HG02798 (cell line): ENCODE data around the gene ZBTB45.
A peak's percentile ranks its signal among the peaks of the same experiment; 100 is the strongest.
"Not testable (repeated sequence)": the region's sequence is repeated elsewhere in the genome, so short reads cannot be mapped to it uniquely, and the experiment has no call there.

ENCODE experiments used
- ATAC-seq: cut with Tn5 transposase; IDR thresholded peaks from one replicate; pipeline ENCODE4 v1.9.1; 2021; ENCODE audit warnings: mild to moderate bottlenecking; ENCODE audit not compliant: unreplicated experiment, poor library complexity

ZBTB45 gene

DNA sequence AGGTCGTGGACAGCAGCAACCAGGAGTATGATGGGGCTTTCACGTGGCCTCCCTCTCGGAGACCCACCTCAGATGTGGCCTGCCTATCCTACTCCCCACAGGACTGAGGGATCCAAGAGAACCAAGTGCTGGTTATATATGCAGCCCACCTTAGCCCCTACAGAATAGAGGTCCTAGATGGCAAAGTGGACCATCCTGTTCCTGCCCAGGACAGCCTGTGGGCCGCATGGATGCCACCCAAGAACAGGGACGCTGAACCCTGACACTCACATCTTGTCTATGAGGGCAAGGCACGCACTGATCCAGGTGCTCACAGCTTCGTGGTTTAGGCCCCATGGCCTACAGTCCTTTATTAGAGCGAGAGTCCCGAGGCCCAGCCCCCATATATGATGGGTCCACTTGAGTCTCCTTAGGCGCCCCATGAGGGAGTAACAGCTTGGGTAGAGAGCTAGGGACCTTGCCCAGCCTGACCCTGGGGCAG is 6.4 kb downstream of the ZBTB45 start:
- ATAC-seq = no peak

DNA sequence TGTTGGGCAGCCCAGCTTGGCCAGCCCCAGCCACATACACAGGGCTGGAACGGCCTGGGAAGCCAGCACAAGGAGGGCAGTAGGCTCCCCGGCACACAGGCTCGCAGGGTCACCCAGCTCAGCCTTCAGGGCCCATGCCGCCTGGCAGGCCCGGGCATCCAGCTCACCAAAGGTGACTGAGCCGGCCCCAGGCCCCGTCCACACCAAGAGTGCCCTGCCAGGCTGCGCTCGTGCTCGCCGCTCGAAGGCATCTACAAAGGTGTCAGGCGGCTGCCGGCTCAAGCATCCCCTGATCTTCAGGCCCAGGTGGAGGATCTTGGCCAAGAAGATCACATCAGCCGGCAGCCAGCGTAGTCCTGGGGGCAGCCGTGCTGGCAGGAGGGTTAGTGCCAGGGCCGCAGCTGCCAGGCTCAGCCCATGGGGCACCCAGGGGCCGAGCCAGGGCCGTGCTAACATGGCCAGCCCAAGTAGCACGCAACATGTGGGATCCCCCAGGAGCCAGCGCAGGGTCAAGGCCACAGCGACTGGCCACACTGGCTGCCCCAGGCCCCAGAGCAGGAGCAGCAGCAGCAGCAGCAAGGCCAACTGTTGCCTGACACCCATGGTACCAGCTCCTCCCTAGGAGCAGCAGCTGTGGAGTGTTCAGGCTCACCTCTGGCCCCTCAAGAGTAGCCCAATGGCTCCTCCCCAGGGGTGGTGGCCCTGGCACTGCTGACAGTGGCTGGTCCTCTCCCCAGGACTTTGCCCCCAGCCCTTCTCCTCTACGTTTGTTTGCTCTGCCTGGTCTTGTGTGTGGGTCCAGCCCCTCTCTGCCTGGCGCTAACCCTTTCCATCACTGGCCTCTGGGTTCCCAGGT is 8.0 kb downstream of the ZBTB45 start, which contains the start of gene SLC27A5:
Gene SLC27A5 (minus strand): TSS at position 640 of the 856 bp plus-strand sequence. CDS start 37 bp downstream, at position 603.
- ATAC-seq = no peak

DNA sequence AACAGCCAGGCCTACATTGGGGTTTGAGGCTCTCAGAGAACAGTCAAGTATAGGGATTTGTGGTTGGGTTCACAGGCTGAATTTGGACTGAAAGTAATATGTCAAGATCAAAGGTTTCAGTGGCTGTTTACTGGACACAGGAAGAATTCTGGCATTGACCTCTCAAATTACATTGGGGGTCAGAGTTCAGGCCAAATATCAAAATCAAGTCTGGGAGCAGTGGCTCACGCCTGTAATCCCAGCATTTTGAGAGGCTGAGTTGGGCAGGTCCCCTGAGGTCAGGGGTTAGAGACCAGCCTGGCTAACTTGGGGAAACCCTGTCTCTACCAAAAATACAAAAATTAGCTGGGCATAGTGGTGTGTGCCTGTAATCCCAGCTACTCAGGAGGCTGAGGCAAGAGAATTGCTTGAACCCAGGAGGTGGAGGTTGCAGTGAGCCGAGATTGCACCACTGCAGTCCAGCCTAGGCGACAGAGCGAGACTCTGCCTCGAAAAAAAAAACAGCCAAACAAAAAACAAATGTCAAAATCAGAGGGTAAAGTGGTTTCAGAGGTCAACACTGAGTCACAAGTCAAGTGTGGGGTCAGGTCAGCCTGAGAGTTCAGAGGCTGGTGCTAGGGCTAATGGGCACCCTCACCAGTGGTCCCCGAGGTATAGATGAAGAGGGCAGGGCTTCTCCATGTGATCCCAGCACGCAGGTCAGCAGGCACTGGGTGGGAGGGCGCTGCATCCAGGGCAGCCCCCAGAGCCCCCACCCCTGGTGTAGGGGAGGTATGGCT is 9.3 kb downstream of the ZBTB45 start:
- no peak for ATAC-seq

DNA sequence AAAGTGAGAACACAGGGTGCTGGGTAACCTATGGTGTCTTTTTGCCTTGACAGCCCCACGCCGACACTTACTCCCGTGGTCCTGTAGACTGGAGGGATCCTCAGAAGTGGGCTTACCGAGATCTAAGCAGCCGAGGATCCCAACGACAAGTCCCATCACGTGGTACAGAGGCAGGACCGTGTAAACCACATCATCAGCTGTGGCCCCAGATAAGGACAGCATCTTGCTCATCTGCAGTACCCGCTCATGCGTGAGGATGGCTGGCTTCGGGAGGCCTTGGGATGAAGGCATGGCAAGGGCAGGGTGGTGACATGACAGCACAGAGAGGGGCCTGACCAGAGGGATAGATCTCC is 9.9 kb downstream of the ZBTB45 start:
- ATAC-seq = no peak

DNA sequence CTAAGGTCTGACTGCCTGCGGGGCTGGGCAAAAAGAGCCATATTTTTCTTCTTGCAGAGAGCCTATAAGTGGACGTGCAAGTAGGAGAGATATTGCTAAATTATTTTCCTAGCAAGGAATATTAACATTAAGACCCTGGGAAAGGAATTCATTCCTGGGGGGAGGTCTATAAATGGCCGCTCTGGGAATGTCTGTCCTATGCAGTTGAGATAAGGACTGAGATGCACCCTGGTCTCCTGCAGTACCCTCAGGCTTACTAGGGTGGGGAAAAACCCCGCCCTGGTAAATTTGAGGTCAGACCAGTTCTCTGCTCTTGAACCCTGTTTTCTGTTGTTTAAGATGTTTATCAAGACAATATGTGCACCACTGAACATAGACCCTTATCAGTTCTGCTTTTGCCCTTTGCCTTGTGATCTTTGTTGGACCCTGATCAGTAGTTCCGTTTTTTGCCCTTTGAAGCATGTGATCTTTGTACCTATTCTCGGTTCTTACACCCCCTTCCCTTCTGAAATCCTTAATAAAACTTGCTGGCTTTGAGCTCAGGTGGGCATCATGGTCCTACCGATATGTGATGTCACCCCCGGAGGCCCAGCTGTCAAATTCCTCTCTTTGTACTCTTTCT is 11.9 kb downstream of the ZBTB45 start:
- not testable (repeated sequence) for ATAC-seq

DNA sequence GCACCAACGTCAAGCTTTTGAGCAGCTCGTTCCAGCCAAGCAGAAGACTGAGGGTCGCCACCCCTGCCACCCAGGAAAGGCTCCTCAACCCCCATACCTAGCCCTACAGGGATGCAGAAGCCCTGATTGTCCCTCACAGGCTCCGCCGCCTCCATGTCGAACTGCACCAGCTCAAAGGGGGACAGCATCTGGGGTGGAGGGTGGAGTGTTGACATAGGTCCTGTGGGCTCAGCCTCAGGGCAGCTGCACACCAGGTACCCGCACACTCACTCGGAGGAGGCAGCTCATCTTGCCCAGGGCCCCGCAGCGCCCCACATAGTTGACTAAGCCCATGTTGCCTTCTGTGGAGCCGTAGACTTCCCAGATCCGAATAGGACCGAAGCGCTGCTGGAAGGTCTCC is 19.4 kb downstream of the ZBTB45 start:
- ATAC-seq = no peak

DNA sequence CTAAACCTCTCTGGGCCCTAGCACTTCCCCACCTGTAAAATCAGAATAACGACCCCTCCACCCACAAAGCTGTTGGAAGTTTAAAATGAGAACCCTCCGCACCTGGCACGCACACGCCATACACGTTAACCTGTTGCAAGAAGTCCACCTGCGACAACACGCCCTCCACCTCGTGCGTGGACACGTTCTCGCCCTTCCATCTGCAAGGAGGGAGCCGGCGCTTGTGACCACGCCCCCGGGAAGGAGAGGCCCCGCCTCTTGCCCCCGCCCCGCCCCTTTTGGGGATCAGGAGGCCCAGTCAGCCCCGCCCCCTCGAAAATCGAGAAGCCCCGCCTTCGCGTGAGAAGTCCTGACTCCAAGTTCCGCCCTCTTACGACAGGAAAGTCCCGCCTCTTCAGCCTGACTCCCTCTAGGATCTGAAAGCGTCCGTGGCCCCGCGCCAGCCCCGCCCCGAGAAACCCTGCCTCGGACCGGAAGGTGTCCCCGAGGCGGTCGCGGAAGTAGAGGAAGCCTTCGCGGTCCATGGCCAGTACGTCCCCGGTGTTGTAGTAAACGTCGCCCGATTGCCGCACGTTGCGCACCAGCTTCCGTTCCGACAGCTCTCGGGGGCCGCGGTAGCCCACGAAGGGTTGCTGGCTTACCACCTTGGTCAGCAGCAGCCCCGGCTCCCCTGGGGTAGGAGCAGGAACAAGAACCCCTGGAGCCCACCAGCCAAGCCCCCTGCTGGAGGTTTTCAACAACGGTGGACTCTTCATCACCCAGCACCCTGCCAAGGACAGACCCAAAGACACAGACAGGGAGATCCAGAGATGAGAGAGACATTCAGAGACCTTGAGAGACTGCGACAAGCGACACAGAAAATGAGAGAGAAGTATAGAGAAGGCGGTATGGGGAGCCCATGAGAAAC is 20.3 kb downstream of the ZBTB45 start:
- peak; percentile 91 for ATAC-seq

DNA sequence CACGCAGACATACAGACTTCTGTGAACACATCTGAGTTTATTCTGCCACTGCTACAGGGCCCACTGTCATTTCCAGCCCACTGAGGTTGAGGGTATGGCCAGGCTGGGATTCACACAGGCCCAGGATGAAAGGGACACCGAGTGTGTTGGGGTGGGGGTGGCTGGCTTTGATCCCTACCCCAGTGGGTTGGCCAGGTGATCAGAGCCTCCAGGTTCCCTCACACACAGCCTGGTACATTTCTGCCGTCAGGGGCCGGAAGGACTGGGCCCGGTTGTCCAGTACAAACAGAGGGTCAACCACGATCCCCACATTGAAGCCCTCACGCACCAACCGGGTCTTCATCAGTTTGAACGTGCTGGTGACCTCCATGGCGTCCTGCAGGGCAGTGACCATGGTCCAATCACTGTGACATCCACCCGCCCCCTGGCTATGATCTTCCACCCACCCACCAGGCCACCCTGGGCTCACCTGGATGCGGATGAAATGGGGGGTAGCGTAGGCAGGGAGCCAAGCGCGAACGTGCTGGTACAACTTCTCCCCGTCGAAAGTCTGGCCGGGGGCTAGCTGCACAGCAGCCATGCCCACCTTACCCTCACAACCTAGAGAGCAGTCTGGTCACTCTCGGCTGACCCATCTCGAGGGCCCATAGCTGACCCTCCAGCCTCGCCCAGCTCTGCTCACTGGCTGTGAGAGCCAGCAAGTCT is 21.1 kb downstream of the ZBTB45 start:
- ATAC-seq = no peak

DNA sequence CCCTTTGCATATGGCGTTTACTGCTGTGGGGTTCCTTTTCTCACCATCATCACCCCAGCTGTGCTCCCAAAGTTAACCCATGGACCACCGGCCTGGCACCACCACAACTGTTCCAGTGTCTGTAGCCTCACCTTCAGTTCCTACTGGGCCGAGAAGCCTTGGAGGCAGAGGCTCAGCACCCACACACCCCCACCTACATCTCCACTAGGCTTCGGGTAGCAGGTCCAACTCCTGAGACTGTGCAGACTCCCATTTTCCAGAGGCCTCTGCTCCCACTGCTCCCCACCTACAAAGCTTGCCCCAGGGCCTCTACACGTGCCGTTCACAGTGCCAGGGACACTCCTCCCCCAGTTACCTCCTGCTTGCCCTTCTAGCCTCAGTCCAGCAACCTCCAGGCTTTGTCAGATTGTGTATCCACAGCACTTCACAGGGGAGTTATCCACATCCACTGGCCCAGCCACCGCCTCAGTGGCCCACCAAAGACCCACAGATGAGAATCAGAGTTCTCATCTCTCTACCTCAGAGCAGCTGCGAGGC is 21.9 kb downstream of the ZBTB45 start:
- ATAC-seq = no peak

DNA sequence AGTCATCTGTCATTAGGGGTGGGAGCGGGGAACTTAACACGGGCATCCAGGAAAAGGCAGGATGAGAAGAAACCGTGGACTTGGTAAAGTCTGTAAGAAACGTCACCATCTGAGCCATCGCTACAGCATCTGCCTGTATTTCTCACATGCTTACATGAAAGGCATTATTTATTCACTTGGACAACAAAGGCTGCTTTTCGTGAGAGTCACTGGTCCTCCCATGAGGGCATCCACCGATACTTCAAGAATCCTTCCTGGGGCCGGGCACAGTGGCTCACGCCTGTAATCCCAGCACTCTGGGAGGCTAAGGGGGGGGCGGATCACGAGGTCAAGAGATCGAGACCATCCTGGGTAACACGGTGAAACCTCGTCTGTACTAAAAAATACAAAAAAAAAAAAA is 27.3 kb downstream of the ZBTB45 start:
- ATAC-seq = no peak

DNA sequence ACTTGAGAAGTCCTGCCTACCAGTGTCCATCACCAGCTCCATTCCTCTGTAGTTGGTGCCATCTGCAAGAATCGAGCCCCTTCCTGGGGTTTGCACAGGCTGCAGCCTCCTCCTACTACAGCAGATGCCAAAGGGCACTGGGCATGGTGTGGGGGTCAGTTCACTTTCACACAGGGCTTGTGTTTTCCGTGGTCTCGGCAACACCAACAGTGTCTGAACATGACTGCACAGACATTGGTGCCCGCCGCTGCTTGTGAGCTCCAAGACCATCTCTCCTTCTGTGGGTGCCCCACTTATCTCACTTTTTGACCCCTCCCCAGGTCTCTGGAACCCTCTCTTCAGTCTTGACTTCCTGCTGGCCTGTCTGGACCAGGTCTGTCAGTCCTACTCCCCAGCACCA is 28.2 kb downstream of the ZBTB45 start:
- no peak for ATAC-seq

DNA sequence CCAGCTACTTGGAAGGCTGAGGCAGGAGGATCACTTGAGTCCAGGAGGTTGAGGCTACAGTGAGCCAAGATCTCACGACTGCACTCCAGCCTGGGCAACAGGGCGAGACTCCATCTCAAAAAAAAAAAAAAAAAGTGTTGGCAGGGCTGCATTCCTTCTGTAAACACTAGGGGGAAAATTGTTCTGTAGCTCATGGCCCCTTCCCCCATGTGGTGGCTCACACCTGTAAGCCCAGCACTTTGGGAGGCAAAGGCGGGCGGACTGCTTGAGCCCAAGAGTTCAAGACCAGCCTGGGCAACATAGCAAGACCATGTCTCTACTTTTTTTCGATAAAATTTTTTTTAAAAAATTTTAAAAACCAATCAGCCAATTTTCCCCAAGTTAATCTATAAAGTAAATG is 35.3 kb downstream of the ZBTB45 start:
- ATAC-seq = not testable (repeated sequence)

DNA sequence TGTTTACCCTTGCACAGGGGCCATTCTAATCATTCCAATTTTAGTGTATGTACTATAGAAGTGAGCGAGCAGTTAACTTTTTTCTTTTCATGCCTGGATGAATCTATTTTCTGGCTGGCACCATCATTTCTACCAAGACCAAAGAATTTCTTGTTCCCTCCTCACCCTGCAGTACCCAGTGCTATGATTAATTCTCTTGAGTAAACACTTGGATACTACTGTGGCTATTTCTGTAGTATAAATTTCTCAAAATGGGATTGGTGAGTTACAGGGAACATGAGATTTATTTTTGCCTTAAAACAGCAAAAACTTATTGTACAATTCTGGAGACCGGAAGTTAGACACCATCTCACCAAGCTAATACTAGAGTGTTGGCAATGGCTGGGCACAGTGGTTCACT is 35.8 kb downstream of the ZBTB45 start:
- no peak for ATAC-seq

DNA sequence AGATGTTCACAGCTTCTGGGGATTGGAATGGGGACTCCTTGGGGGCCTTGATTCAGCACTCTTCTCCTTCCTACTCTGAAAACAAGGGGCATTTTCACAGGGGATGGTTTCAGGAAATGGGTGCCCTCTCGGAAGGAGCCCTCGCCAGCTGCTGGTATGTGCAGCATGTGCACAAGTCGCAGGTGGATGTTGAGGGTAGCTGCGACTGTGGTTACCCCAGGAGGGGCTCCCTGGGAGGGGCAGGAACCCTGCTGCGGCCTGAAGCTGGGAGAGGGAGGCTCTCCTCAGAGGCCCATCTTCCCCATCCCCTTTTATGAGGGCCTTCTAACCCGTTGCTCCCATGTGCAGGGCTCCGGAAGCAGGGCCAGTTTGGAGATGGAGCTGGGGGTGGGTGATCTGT is 37.2 kb downstream of the ZBTB45 start:
- ATAC-seq = no peak

DNA sequence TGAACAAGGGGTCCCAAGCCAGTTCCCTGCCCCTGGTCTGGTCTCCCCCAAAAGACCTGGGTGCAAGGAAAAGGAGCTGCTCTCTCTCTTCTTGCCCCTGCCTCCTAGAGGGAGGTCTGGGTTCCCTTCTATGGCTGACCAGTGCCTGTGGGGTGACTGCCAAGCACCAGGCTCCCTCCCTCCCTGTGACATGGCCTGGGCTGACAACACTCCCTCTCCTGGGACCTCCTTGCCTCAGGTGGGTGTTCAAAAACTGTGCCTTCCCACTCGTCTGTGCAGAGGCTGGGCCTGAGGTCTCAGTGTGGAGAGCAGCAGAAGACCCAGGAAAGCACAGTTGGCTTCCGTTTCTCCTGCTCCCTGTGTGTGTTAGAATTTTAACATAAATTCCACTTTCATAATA is 38.8 kb downstream of the ZBTB45 start:
- ATAC-seq = no peak

DNA sequence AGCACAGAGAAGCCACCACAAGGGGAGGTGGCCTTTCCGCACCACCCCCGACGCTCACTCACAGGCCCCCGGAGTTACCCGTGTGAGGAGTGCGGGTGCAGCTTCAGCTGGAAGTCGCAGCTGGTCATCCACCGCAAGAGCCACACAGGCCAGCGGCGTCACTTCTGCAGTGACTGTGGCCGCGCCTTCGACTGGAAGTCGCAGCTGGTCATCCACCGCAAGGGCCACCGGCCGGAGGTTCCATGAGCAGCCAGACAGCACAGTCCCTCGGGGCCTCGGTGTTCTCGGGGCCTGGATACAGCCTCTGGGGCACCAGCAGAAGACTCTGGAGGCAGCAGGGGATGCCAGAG is 39.2 kb downstream of the ZBTB45 start:
- no peak for ATAC-seq

DNA sequence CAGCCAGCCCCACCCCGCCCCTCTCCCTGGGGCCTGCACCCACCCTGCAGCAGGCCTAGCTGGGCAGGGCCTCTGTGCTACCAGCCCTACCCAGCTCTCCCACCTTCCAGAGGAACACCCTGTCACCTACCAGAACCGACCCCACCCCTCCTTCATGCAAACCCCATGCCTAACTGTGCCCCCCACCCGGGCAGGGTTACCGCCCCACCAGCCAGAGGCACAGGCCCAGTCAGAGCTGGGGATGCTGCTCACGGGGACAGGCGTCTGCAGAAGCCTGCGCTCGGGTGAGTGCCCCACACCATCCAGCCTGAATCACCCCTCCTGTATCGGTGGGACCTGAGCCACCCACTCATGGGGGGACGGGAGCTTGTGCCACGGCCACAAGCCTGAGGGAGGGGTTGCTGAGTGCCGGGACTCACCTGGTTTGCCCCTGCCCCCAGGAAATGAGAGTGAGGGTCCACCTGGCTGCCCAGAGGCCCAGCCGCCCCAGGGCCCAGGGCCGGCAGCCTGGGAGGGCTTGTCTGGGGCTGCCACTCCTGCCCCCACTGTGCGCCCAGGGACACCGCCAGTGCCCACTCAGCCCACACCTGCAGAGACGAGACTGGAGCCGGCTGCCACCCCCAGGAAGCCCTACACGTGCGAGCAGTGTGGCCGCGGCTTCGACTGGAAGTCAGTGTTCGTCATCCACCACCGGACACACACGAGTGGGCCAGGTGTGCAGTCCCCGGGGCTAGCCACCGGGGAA is 39.7 kb downstream of the ZBTB45 start:
- ATAC-seq = no peak

DNA sequence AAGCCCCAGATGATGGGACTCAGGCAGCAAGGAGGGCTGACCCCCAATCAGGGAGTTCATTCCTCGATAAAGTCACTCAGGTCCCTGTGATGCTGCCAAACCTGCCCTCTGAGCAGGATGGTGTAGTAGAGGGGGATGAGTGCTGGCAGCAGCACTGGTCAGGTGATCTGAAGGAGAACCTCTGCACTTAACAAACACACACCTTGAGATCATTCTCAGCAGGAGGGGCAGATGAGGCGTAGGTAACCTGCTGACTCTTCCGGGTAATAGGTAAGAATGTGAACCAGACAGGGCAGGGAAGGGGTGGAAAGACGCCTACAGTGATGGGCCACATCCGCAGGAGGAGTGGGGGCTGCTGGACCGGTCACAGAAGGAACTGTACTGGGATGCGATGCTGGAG is 40.3 kb downstream of the ZBTB45 start:
- no peak for ATAC-seq

DNA sequence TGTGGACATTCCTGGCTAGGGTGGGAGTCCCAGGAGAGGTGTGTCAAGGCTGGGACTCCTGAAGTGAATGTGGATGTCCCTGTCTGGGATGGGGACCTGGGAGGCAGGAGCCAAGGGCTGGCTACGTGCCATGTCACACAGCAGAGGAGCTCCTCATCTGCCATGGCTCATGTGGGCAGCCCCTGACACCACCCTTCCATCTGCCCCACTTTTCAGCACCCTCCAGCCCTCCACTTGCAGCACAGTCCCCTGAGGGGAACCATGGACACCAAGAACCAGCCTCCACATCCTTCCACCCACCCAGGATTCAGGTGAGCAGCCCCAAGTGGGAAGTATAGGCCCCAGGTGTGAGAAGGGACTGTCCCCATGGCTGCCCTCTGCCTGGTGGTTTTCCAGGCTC is 41.7 kb downstream of the ZBTB45 start:
- no peak for ATAC-seq
